ENCODE results near the gene AKR1D1. TPM values are rescaled to one million over a fixed set of nuclear protein-coding genes. Genes with fewer than 3 reads are reported as not detected.

Gene AKR1D1
- total RNA-seq, 2 donors from 2014 or later = not detected

DNA sequence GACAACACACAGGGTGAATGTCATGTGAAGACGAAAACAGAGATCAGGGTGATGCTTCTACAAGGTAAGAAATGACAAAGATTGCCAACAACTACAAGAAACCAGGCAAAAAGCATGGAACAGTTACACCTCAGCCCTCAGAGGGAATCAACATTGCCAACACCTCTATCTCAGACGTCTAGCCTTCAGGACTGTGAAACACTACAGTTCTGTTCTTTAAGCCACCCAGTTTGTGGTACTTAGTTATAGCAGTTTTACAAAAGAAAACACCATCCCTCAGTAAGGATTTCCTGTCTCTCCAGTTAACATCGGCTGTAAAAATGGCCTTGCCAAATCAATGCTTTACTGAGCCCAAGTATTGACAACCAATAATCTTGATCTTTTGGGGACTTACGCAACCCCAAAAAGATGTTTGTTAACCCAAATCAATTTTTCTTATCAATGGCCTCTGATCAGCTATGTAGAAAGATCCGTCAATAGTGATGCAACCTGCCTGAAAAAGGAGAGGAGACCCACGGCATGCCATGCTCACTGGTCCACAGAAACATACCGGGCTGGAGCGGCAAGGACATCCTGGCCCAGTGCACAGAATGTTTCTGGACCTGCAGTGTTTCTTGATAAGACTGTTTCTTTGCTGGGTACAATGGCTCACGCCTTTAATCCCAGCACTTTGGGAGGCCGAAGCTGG lies 44.0 kb downstream of the AKR1D1 start:
- TF ChIP-seq, protein P1, sequence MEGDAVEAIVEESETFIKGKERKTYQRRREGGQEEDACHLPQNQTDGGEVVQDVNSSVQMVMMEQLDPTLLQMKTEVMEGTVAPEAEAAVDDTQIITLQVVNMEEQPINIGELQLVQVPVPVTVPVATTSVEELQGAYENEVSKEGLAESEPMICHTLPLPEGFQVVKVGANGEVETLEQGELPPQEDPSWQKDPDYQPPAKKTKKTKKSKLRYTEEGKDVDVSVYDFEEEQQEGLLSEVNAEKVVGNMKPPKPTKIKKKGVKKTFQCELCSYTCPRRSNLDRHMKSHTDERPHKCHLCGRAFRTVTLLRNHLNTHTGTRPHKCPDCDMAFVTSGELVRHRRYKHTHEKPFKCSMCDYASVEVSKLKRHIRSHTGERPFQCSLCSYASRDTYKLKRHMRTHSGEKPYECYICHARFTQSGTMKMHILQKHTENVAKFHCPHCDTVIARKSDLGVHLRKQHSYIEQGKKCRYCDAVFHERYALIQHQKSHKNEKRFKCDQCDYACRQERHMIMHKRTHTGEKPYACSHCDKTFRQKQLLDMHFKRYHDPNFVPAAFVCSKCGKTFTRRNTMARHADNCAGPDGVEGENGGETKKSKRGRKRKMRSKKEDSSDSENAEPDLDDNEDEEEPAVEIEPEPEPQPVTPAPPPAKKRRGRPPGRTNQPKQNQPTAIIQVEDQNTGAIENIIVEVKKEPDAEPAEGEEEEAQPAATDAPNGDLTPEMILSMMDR (IDR thresholded peaks at IDR 0.05) = no peak
- DNase-seq (ENCODE audit: low spot score) (no peak), ATAC-seq (ENCODE audit: insufficient number of reproducible peaks, low FRiP score, low read depth) (no peak)
- Histone ChIP-seq H3K27ac (no peak overlapping the region), H3K4me3 (no peak overlapping the region), H3K27me3 (replicated peaks; ENCODE audit: insufficient read depth) (no peaks in the 10 kb centered on the region), H3K36me3 (no peaks in the 10 kb centered on the region), H3K4me1 (ENCODE audit: control insufficient read depth in 1 of 2, low read depth in 2 of 2) (no peaks in the 10 kb centered on the region), H3K9me3 (no peaks in the 10 kb centered on the region)

DNA sequence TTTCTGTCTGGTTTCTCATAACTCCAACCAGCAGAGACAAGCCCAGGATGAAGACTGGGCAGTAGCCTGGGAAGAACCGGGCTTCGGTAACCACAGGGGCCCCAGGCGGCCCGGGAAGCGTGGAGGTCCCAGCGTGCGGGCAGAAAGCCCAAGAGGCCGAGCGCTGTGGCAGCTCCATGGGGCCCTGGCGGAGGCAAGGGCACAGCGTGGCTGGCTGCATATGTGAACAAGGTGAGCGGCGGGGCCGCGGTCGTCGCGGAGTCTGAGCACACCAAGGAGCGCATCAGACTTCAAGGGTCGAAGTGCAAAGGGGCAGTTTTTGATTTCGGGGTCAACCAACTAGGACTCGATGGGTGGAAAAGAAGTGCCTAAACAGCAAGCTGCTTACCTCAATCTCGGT lies 45.9 kb downstream of the AKR1D1 start:
- no peak for DNase-seq (ENCODE audit: low spot score)
- H3K4me1 ChIP-seq (ENCODE audit: control insufficient read depth in 1 of 2, low read depth in 2 of 2) = no peaks in the 10 kb centered on the region
- H3K4me3 ChIP-seq = no peak overlapping the region
- H3K27me3 ChIP-seq (replicated peaks; ENCODE audit: insufficient read depth) = no peaks in the 10 kb centered on the region
- no peak for ATAC-seq (ENCODE audit: insufficient number of reproducible peaks, low FRiP score, low read depth)
- H3K27ac ChIP-seq = no peak overlapping the region
- H3K36me3 ChIP-seq = no peaks in the 10 kb centered on the region
- H3K9me3 ChIP-seq = no peaks in the 10 kb centered on the region
- TF ChIP-seq, protein P1 (IDR thresholded peaks at IDR 0.05) = no peak

DNA sequence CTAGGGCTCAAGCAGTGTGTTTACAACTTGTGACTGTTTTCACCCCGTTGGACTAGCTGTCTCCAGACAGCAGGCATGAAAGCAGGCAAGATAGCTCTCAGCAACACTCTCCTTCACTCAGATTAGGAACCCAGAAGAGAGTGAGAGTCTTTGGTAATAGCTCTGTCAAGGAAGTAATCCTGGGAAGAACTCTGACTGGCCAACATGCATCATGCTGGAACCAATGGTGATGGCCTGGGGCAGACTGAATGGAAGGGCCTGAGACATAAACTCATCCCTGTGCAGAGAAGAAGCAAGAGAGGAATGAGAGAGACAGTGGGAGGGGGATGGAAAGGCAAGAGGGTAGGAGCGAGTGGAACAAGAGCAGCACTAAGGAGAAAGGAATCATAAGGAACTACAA lies 48.9 kb downstream of the AKR1D1 start:
- H3K9me3 ChIP-seq = no peaks in the 10 kb centered on the region
- no peak for DNase-seq (ENCODE audit: low spot score)
- H3K4me1 ChIP-seq (ENCODE audit: control insufficient read depth in 1 of 2, low read depth in 2 of 2) = no peaks in the 10 kb centered on the region
- TF ChIP-seq, protein P1 (IDR thresholded peaks at IDR 0.05) = no peak
- H3K36me3 ChIP-seq = no peaks in the 10 kb centered on the region
- no peak overlapping the region for H3K27ac ChIP-seq
- no peaks in the 10 kb centered on the region for H3K27me3 ChIP-seq (replicated peaks; ENCODE audit: insufficient read depth)
- ATAC-seq (ENCODE audit: insufficient number of reproducible peaks, low FRiP score, low read depth) = no peak
- H3K4me3 ChIP-seq = no peak overlapping the region

DNA sequence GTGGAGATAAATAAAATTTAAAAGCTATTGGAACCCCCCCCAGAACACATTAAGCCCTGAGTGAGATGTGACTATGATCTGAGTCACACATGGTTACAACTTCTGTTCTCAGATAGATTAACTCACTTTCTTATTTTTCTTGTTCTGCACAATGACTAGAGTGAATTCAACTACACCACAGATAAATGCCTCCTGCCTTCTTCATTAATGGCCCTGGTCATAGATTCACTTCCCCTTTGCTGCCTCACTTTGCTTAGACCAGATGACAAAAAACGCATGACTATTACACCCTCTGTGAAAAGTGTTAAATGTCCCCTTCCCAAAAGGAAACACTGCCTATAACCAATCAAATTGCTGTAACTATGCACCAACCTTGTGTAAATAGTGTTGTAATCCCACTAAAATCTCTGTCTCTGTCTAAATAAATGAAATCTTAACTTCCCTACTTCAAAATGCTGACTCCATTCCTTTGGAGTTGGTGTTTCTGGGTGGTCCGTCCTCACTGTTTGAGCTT lies 49.4 kb downstream of the AKR1D1 start:
- H3K27ac ChIP-seq = no peak overlapping the region

DNA sequence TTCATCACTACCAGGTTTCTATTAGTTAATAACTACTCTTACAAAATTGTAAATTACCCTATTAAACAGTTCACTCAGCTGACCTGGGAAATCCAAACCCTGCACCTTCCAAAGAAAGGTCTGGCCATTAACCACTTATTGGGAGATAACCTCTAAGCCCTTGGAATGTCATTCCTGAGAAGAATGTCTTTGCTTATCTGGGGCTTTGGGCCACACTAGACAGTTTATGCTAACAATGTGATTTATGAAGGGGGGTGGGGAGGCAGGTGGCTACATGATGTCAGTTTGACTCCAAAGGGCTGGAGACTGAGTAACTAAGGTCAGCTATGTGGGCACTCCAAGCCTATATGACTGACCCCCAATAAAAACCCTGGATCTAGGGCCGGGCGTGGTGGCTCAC lies 50.7 kb downstream of the AKR1D1 start:
- ATAC-seq (ENCODE audit: insufficient number of reproducible peaks, low FRiP score, low read depth) (no peak), DNase-seq (ENCODE audit: low spot score) (no peak)
- H3K27ac ChIP-seq = no peak overlapping the region
- TF ChIP-seq, protein P1 (IDR thresholded peaks at IDR 0.05) = no peak
- no peaks in the 10 kb centered on the region for H3K4me1 ChIP-seq (ENCODE audit: control insufficient read depth in 1 of 2, low read depth in 2 of 2)
- no peaks in the 10 kb centered on the region for H3K36me3 ChIP-seq
- H3K4me3 ChIP-seq = no peak overlapping the region
- H3K27me3 ChIP-seq (replicated peaks; ENCODE audit: insufficient read depth) = no peaks in the 10 kb centered on the region
- no peaks in the 10 kb centered on the region for H3K9me3 ChIP-seq

More for the DNA sequence above, 49.4 kb downstream of the AKR1D1 start:
- H3K9me3 ChIP-seq = no peaks in the 10 kb centered on the region
- no peaks in the 10 kb centered on the region for H3K4me1 ChIP-seq (ENCODE audit: control insufficient read depth in 1 of 2, low read depth in 2 of 2)
- H3K27me3 ChIP-seq (replicated peaks; ENCODE audit: insufficient read depth) = no peaks in the 10 kb centered on the region
- DNase-seq (ENCODE audit: low spot score) (no peak), ATAC-seq (ENCODE audit: insufficient number of reproducible peaks, low FRiP score, low read depth) (no peak)
- no peaks in the 10 kb centered on the region for H3K36me3 ChIP-seq
- no peak overlapping the region for H3K4me3 ChIP-seq
- TF ChIP-seq, protein P1 (IDR thresholded peaks at IDR 0.05) = no peak

All from thoracic aorta (tissue), 2 donors.